ENCODE data around the gene ABI3BP.

- TF ChIP-seq, protein P1, sequence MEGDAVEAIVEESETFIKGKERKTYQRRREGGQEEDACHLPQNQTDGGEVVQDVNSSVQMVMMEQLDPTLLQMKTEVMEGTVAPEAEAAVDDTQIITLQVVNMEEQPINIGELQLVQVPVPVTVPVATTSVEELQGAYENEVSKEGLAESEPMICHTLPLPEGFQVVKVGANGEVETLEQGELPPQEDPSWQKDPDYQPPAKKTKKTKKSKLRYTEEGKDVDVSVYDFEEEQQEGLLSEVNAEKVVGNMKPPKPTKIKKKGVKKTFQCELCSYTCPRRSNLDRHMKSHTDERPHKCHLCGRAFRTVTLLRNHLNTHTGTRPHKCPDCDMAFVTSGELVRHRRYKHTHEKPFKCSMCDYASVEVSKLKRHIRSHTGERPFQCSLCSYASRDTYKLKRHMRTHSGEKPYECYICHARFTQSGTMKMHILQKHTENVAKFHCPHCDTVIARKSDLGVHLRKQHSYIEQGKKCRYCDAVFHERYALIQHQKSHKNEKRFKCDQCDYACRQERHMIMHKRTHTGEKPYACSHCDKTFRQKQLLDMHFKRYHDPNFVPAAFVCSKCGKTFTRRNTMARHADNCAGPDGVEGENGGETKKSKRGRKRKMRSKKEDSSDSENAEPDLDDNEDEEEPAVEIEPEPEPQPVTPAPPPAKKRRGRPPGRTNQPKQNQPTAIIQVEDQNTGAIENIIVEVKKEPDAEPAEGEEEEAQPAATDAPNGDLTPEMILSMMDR (IDR thresholded peaks at IDR 0.05; ENCODE audit: insufficient read depth, low read depth, low read length), result no peak
- no peak for TF ChIP-seq EZH2 (IDR thresholded peaks at IDR 0.05; ENCODE audit: insufficient read depth, low read length)
Measured at GRCh38 chr3:100811779-100812507, 181.3 kb downstream of the ABI3BP start.

Data from astrocyte (in vitro differentiated cells and primary cell).